BJ (cell line): ENCODE data around the gene ACTRT3. TPM values are rescaled to one million over a fixed set of nuclear protein-coding genes. Genes with fewer than 3 reads are reported as not detected.

ENCODE experiments used
- CTCF ChIA-PET: fragments of 350-600 bp; formaldehyde crosslinking; extraction: SDS; loops from one replicate; lab custom pipeline; 2021; ENCODE audit warnings: antibody characterized with exemption, inconsistent platforms; lab: Yijun Ruan, JAX
- POLR2A ChIA-PET: fragments of 300-600 bp; sonication (Branson Sonifier 250); formaldehyde crosslinking; extraction: SDS; loops from one replicate; lab custom pipeline; 2021; ENCODE audit warnings: antibody characterized with exemption; lab: Charles Lee
- DNase-seq: peaks from one replicate; pipeline ENCODE4 v3.0.0-alpha.2; 2011; ENCODE audit warnings: low read depth
- H3K27me3 ChIP-seq: 2 replicates; pipeline ENCODE4 v1.6.0; 2011; ENCODE audit warnings: low read length; ENCODE audit not compliant: control insufficient read depth, insufficient read depth
- H3K36me3 ChIP-seq: 2 replicates; pipeline ENCODE4 v1.5.1; 2011; ENCODE audit warnings: low read length; ENCODE audit not compliant: control insufficient read depth, insufficient read depth
- H3K4me3 ChIP-seq: 2 replicates; pipeline ENCODE4 v1.5.1; 2011; ENCODE audit warnings: low read depth, mild to moderate bottlenecking, control low read depth, low read length
- CTCF ChIP-seq: IDR thresholded peaks from 2 replicates; pipeline ENCODE4 v1.5.1; 2011; ENCODE audit warnings: low read depth, mild to moderate bottlenecking, control low read depth, inconsistent platforms, low read length, moderate library complexity; ENCODE audit not compliant: insufficient read depth
- polyA plus RNA-seq: library from polyadenylated mRNA; depleted of rRNA; stranded (reverse); fragments of >200 nt; gene quantifications from 2 replicates; pipeline ENCODE4 v1.2.3, GENCODE V29; 2011

The ACTRT3 gene
- polyA plus RNA-seq, 1 experiment, result 2.3 TPM

GRCh38 chr3:169751875-169752274, 17.5 kb downstream of the ACTRT3 start:
- CTCF ChIA-PET, result no interaction called here
- H3K36me3 ChIP-seq, result no peaks in the 10 kb centered on the region
- POLR2A ChIA-PET, result no interaction called here
- DNase-seq, result no peak
- H3K27me3 ChIP-seq, result peaks cover 2% of the 10 kb centered on the region; the same call in 1 of the 2 replicates
- H3K4me3 ChIP-seq, result no peak overlapping the region
- TF ChIP-seq CTCF, result no peak

GRCh38 chr3:169750665-169751064, 18.7 kb downstream of the ACTRT3 start:
- Histone ChIP-seq H3K4me3 (no peak overlapping the region), H3K27me3 (peaks cover 3% of the 10 kb centered on the region; the same call in 1 of the 2 replicates), H3K36me3 (no peaks in the 10 kb centered on the region)
- DNase-seq, result no peak
- ChIA-PET CTCF (no interaction called here), POLR2A (no interaction called here)
- TF ChIP-seq CTCF, result no peak

- Histone ChIP-seq H3K27me3 (peaks cover 2% of the 10 kb centered on the region; the same call in 1 of the 2 replicates), H3K4me3 (no peak overlapping the region), H3K36me3 (no peaks in the 10 kb centered on the region)
- POLR2A ChIA-PET, result no interaction called here
- TF ChIP-seq CTCF, result no peak
- CTCF ChIA-PET, result interaction anchor here (0.8 kb wide), 1 partner anchor 9 kb away, joined by 3 read pairs; no protein-coding TSS in a partner anchor
- no peak for DNase-seq
These were observed 20.7 kb downstream of the ACTRT3 start for GRCh38 chr3:169748670-169749069.

- POLR2A ChIA-PET, result no interaction called here
- Histone ChIP-seq H3K4me3 (no peak overlapping the region), H3K36me3 (no peaks in the 10 kb centered on the region), H3K27me3 (peaks cover 2% of the 10 kb centered on the region; the same call in 1 of the 2 replicates)
- CTCF ChIA-PET, result no interaction called here
- DNase-seq, result no peak
- no peak for TF ChIP-seq CTCF
These were observed 22.4 kb downstream of the ACTRT3 start for GRCh38 chr3:169746924-169747323.

GRCh38 chr3:169744366-169745054, 24.9 kb downstream of the ACTRT3 start:
- no peak for DNase-seq
- ChIA-PET CTCF (interaction anchor here (0.5 to 2.1 kb wide), 4 partner anchors 13 to 791 kb away, joined by 3 to 5 read pairs (median 3); no protein-coding TSS in a partner anchor), POLR2A (no interaction called here)

More at GRCh38 chr3:169744366-169745054, 24.9 kb downstream of the ACTRT3 start:
- Histone ChIP-seq H3K4me3 (no peak overlapping the region), H3K36me3 (no peaks in the 10 kb centered on the region), H3K27me3 (peaks cover 2% of the 10 kb centered on the region; the same call in 1 of the 2 replicates)
- no peak for TF ChIP-seq CTCF
